HG03139 (cell line): Measurements from ENCODE around the gene EEFSEC.

Experiments
- ATAC-seq: cut with Tn5 transposase; IDR thresholded peaks from one replicate; pipeline ENCODE4 v1.9.1; 2021; ENCODE audit not compliant: unreplicated experiment

The EEFSEC gene

GRCh38 chr3:128313071-128313725 is 159.9 kb downstream of the EEFSEC start:
- no peak for ATAC-seq

GRCh38 chr3:128313935-128314334 is 160.7 kb downstream of the EEFSEC start:
- ATAC-seq = no peak

GRCh38 chr3:128315313-128315712 is 162.0 kb downstream of the EEFSEC start:
- no peak for ATAC-seq

GRCh38 chr3:128316481-128316891 is 163.2 kb downstream of the EEFSEC start:
- no peak for ATAC-seq

- ATAC-seq = no peak
Measured at GRCh38 chr3:128317101-128317697, 163.9 kb downstream of the EEFSEC start.

DNA sequence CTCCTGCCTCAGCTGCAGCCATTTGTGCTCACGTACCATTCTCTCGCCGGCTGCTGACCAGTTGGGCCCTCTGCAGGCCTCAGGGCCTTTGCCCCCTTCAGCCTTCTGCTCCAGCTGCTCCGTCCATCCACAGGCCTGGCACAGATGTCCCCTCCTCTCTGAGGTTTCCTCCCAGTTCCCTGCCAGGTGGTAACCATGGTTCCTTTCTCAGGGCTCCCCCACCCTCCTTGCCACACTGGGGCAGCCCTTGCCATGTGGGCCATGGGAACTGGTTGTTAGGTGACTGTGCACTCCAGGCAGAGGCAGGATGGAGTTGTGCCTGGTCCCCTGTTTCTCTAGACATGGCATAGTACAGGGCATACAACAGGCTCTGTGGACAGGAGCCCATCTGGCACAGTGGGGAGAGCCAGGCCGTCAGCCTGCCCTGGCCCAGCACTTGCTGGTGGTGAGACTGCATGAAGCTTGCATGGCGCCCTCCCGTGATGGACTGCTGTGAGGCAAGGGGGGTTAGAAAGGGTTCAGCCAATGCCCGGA is 164.5 kb downstream of the EEFSEC start:
- no peak for ATAC-seq

DNA sequence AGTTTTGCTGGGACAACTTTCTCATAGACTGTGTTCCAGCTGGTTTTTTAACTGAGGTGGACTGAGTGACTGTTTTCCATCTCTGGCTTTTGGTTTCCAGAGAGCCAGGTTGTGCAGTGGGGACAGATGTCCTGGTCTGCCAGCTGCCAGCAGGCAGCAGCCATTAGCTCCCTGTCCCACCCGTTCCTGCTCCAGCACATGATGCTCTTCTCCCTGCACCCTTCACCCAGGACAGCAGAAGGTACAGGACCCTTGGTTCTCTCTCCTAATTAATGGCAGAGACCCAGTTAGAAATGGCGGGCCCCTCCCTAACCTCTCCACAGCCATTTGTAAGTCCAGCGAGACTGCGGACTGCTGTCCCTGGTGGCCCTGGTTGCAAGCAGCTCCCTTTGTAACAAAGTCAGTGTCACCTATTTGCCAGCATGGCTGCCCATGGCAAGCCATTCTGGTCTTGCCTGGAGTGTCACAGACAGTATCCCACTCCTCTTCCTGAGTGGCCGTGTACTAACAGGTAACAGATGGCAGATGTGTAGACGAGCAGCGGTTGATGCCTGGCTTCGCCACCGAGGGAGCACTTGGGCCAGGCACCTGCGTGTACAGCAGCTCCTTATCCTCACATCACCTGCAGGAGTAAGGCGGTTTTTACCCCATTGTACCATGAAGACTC is 165.1 kb downstream of the EEFSEC start:
- no peak for ATAC-seq

DNA sequence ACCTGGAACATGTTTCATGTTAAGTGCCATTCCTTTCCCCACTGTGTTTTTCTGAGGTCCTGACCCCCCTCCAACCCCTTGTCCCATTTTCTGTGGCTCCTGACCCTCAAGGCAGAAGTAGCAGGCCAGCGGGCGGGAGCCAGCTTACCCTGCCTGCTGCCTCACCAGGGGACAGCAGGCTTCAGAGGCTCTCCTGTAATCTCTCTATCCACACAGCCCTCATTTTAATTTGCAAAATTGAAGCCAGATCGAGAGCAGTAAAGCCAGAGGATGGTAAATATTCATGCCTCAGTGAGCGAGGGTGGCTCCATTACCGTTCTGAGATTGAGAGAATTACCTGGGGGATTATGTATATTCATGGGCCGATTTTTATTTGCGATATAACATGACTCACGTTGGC is 165.8 kb downstream of the EEFSEC start:
- no peak for ATAC-seq

GRCh38 chr3:128319741-128320141 is 166.5 kb downstream of the EEFSEC start:
- ATAC-seq = no peak

- ATAC-seq = no peak
Measured at GRCh38 chr3:128320551-128321340, 167.5 kb downstream of the EEFSEC start.

DNA sequence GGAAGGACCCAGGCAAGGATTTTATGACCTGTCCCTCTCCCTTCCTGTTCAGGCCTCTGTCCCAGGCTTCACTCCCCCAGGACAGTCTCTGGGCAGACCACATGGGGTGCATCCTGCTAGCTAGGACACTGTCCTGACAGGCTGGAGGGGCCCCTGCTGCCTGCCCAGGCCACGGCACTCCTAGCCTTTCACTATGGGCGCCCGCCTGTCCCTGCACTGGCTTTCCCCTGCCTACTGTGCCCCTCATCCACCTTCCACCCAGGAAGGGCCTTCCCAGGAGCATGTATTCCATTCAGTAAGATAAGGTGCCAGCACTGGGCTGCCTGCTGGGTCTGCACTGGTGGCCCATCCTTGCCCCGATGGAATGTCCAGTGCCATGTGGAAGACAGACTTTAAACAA is 168.1 kb downstream of the EEFSEC start:
- ATAC-seq = no peak

DNA sequence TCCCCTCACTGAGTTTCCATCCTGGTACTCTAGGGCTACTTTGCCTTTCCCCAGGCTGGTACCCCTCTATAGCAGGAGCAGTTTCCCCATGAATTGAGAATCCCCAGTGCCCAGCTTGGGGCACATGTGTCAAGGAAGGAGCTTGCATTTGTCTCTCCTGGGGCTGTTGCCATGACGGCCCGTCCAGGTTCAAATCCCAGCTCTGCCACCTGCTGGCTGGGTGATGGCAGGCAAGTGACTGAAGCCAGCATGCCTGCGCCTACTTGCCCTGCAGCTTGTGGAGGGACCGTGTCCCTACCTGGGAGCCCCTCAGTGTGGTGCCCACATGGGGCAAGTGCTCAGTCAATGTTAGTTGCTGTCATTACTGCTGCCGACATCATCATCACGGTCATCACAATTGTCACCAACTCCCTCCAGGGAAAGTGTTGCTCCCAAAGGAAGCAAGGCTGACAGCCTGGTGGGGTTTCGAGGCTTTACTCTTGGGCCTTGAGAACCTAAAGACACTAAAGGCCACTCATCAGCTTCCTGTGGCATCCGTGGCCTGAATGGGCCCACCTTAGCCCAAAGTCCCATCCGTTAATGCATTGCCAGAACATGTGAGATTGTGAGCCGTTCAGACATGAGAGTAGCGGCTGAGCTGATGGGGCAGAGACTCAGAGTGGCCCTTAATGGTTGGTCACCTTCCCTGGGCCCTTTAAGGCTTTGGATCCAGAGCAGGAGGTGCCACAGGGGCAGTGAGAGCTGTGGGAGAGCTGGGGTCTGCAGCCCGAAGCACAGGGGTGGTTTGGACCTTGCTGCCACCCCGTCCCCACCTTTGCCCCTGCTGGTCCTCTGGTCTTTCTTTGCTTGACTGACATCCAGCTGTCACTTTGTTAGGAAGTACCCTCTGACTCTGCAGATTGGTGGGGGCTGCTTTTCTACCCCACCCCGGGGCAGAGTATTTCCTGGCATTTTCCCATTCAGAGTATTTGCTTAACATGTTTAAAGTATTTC is 169.0 kb downstream of the EEFSEC start:
- no peak for ATAC-seq

- no peak for ATAC-seq
Measured at GRCh38 chr3:128323206-128324081, 170.2 kb downstream of the EEFSEC start.

DNA sequence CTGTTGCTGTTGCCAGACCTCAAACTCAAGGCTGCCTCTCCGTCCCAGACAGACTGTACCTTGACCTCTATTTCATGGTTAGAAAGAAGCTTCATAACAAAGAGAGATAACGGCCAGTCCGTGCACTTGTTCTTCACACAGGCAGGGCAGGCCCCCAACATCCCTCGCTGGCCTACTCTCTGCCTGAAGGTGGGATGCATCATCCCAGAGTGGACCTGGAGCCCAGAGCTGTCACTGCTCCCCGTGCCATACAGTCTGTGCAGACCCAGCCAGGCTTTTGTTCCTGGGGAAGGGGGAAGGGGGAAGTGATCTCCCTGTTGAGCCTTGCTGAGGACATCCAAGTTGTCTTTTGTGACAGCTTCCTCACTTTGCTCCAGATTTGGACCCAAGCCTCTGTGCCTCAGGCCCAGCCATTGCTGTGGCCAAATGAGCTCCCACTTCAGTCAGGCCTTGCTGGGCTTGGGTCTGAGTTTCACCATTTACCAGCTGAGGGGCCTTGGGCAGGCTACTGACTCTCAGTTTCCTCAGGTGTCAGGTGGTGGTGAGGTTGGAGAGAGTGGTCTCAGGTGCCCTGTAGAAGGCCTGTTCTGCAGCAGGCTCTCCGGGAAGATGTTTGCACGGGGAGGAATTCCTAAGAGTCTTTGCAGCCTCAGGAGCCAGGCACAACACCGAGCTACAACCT is 171.8 kb downstream of the EEFSEC start:
- no peak for ATAC-seq

DNA sequence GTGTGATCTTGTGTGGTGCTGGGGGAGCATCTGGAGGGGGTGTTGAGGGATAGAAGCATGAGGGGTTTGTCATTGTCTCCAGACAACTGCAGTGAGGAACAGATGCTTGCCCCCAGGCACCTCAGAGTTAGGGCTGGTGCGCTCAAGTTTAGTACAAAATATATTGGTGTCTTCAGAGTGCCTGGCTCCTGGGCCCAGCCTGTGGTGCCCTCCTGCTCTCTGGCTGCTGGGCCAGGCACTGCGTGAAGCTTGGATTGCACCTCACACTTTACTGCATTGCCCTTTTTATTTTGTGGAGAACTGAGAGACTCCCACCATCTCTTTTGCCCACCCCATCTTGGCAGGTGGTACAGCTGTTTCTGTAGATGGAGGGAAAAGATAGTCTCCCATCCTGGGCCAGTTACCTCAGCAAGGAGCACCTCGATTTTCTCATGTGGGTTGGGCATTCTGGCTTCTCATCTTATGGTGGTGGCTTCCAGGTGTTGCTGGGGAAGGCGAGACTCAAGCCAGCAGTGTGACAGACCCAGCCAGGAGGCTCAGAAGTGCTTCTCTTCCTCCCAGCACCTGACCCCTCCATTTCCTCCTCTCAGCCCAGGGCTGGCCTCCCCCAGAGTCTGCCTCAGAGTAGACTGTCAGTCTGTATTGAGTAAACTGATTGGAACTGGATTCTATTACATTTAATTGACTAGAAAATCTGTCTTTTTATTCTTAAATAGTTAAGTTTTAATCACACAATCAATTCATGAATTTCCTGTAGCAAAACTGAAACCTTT is 173.0 kb downstream of the EEFSEC start:
- no peak for ATAC-seq

DNA sequence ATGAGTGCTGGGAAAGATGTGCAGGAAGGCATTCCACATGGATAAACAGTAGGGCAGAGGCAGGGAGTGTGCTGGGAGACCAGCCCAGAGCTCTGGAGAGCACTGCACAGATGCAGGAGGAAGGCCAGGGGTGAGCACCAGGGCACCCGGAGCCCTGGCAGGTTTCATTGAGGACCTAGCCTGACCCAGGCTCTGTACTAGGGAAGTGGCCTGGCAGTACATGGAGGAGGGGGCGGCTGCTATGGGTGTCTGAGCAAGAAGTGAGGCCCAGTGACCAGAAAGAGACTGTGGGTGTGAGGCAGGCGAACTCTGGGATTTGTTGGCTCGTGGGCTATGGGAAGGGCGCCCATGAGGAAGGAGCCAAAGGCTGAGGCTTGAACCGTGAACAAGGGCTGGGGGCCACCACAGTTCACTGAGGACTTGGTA is 174.3 kb downstream of the EEFSEC start:
- ATAC-seq = no peak

DNA sequence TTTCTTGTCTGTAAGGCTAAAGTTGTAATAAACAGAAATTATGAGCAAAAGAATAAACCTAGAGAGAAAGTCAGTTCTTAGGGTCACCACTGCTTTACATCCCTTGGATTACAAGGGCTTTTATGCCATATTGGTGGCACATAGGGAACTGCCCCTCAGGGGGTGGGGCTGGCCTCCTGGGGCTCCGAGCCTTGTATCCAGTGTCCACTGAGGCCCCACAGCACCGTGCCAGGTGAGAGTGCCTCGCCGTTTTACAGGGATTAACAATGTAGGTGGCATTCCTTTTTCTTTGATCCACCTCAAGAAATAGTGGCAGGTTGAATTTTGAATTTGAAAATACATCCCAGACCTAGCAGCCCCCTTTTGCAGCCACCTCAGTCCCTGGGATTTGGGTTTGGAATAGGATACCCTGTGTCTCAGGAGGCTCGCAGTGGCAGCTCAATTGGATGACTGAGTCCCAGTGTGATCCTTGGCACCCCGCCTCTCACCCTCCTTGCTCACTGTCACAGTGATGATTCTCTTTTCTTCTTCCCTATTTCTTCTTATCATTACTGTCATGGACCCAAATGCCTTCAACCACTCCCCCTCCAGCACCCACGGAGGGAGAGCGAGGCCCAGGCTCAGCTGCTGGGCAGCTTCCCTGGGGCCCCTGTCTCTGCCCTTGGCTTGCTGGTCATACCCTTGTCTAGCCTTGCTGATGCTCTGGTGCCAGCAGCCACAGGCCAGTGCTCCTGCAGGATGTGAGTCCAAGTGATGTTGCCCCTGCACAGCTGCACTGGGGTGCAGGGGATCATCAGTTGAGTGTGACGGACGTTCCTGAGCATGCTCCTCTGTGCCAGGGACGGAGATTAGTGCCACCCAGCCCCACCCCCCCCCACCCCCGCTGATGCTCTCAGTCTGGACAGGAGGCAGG is 175.5 kb downstream of the EEFSEC start:
- no peak for ATAC-seq
